Muscle of back (tissue), 13 donors: ENCODE data around the gene GCAT. TPM values are rescaled to one million over a fixed set of nuclear protein-coding genes. Genes with fewer than 3 reads are reported as not detected.

Experiments
- DNase-seq, 3 donors: peaks; one replicate each; pipeline versions ENCODE4 v3.0.0 to v3.0.0-alpha.2; 2013
- long read RNA-seq, 9 donors: transcript quantifications; one replicate each; lab custom pipeline, GENCODE V29; 2026
- polyA plus RNA-seq, 10 donors: library from polyadenylated mRNA; unstranded; fragments of 120-200 nt; gene quantifications; one replicate each; pipeline ENCODE4 v1.2.1, GENCODE V29; 2013; ENCODE audit not compliant: insufficient read length in 10 of 10

Gene GCAT
- 1 to 10 TPM; 3.2 to 7.0 (median 5.8) TPM for polyA plus RNA-seq
- long read RNA-seq, donor 1, partial matches to known transcripts, result 0 of 1 reads
- long read RNA-seq, donor 1, other reads (novel, unspliced or antisense), result 0 of 1 reads
- long read RNA-seq, donor 2, result 0 reads
- long read RNA-seq, donor 3, result 0 reads
- long read RNA-seq, donor 4, partial matches to known transcripts, result 0 of 4 reads
- long read RNA-seq, donor 4, other reads (novel, unspliced or antisense), result 0 of 4 reads
- long read RNA-seq, donor 5, partial matches to known transcripts, result 0 of 3 reads
- long read RNA-seq, donor 5, other reads (novel, unspliced or antisense), result 0 of 3 reads
- long read RNA-seq, donor 6, partial matches to known transcripts, result 0 of 3 reads
- long read RNA-seq, donor 6, other reads (novel, unspliced or antisense), result 0 of 3 reads
- long read RNA-seq, donor 7, partial matches to known transcripts, result 0 of 3 reads
- long read RNA-seq, donor 7, other reads (novel, unspliced or antisense), result 0 of 3 reads
- long read RNA-seq, donor 8, partial matches to known transcripts, result 0 of 3 reads
- long read RNA-seq, donor 8, other reads (novel, unspliced or antisense), result 0 of 3 reads
- long read RNA-seq, donor 9, result 0 reads

DNA sequence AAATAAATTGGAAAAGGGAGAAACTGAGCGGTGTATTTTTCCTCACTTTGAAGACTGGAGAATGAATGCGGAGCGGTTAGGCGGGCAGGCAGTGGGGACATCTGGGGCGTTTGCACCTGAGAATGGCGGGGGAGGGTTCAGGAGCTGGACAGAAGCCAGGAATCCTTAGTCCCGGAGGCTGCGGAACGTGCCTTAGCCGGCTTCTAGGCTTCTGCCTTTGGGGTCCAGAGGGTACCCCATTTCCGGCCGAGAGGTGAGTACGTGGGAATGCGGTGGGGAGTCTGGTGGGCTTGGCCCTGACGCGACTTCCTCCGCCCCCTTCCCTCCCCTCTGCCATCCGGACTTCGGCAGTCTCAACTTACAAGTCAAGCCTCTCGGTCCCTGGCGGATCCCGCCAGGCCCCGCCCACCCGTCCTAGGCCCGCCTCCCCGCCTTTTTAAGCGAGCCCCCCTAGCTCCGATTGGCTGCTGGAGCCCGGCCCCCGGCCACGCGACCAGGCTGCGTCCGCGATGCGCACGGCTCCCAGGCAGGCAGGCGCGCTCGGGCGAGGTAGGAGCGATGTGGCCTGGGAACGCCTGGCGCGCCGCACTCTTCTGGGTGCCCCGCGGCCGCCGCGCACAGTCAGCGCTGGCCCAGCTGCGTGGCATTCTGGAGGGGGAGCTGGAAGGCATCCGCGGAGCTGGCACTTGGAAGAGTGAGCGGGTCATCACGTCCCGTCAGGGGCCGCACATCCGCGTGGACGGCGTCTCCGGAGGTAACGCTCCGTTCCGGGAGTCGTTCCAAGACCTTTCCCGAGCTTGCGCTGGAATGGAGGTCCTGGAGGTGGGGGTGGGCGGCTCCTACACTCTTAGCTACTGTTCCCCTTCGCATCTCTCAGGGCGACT is at the start of gene GCAT:
Gene GCAT (plus strand): TSS at position 525 of the 884 bp plus-strand sequence. CDS start 34 bp downstream, at position 559.
- DNase-seq, result peak; percentile 96 to 98 (median 97)

DNA sequence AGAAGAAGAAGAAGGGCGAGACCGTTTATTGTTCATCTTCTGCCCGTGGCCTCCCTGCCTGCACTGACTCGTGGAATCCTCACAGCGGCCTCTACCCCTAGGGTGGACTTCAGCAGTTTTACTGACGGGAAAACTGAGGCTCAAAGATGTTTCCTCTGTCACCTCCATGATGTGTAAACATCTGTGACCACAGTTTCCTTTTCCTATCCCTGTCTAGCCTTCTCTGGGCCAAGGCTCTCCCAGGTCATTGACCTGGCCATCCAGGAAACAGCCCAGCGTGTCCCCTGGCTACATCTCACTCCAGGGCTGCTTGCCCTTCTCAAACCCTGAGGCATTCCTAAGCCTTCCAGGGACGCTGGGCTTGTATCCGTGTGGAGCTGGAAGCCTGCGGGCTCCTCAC is 49.0 kb upstream of the GCAT start:
- no peak for DNase-seq

DNA sequence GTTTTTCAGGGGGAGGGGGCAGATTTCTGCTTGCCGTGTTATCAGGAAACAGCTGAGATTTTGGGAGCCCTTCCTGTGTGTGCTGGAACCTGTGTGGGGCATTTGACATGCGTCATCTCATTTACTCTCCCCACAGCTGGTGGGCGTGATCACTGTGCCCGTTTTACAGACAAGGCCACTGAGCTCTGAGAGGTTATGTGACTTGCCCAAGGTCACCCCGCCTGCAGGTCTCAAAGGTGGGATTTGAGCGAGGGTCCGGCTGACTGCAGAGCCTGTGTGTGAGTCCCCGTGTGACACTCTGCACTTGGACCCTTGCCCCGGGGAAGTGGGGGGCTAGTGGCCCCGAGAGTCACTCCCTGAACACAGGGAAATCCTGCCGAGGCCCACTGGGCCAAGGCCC is 48.5 kb upstream of the GCAT start:
- no peak for DNase-seq

DNA sequence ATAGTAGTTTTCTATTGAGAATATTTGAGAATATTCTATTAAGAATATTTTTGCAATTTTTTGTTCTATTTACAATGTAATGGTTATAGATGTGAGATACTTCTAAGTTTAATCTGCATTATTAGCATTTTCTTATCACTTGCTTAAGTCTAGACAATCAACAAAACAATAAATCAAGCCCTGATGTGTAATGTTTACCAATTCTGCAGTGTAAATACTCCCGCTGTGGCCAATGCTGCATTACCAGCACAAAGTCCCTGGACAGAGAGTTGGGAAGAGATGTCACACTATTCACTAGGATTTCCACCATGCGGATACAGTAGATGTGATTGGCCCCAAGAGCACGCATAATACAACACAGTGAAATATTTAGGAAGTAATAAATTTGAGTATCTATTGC is 47.6 kb upstream of the GCAT start:
- no peak for DNase-seq

DNA sequence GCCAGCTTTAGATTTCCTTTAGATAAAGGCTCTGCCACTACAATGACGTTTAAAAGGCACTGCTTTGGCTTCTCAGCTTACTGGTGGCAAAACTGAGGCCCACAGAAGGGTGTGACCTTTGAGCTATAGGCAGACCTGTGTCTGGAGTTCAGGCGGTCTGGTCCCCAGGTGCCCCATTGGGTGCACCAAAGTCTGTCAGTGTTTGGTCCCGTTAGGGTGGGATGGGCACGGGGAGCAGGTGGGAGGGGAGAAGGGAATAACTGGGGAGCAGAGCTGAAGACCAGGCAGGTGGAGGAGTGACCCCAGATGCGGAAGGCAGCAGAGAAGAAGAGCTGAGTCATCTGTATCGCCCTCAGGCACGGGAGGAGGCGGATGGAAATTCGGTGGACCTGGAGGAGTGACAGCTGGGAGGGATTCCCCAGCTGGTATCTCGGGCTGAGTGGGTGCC is 45.3 kb upstream of the GCAT start:
- no peak for DNase-seq

DNA sequence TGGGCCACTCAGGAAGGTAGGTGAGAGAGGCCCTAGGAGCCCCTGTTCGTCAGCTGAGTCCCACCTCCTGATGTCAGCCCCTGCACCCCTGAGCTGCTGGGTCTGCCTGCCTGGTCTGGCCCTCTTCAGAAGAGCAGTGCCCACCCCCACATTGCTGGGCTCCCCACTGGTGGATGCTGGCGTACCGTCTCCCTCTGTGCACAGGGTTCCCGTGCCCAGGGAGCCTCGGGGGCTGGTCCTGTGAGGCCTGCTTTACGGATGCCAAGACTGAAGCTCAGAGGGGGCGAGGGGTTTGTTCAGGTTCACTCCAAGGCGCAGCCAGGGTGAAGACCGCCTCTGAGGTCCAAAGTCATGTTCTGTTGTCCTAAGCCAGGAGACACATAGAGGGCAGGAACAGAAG is 44.7 kb upstream of the GCAT start:
- no peak for DNase-seq

DNA sequence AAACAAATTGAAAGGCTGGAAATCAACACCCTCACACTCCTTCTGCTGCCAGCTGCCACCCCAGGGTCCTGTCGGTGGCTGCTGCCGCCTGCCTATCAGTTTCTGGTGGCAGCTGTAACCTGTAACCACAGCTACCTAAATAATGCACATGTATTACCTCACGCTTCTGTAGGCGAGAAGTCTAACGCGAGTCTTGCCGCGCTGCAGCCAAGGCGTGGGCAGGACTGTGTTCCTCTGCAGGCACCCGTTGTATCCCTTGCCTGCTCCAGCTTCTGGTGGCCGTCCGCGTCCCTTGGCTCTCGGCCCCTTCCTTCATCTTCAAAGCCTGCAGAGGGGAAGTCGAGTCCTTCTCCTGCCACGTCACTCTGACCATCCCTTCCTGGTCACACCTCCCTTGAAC is 44.1 kb upstream of the GCAT start:
- DNase-seq, result no peak

DNA sequence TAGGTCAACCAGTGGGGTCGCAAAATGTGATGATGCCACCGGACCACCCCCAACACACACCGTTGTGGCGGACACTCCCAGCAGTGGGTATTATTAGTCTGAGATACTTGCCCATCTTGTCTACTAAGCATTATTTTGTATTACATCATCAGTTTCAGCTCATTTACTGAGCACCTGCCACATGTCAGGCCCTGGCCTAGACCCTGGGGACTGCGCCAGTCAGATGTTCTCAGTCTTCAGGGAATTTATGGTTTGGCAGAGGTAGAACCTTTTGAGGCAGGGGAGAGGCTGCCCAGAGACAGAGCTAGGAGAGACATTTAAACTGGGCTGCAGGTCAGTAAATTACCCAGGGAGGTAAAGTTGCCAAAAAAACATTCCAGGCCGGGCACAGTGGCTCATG is 43.1 kb upstream of the GCAT start:
- no peak for DNase-seq

DNA sequence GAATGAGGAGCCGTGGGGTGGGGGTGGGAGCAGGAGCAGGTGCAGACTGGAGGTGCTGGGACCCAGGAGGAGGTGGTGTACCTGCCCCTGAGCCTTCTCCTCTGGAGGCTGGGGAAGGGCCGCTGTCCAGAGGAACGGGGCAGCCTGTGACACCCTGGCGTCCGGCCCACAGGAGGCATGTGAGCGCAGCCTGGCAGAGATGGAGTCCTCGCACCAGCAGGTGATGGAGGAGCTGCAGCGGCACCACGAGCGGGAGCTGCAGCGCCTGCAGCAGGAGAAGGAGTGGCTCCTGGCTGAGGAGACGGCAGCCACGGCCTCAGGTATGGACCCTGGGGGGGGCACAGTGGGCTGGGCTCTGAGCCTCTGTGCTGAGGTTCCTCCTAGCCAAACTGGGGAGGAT is 42.2 kb upstream of the GCAT start:
- DNase-seq, result no peak

DNA sequence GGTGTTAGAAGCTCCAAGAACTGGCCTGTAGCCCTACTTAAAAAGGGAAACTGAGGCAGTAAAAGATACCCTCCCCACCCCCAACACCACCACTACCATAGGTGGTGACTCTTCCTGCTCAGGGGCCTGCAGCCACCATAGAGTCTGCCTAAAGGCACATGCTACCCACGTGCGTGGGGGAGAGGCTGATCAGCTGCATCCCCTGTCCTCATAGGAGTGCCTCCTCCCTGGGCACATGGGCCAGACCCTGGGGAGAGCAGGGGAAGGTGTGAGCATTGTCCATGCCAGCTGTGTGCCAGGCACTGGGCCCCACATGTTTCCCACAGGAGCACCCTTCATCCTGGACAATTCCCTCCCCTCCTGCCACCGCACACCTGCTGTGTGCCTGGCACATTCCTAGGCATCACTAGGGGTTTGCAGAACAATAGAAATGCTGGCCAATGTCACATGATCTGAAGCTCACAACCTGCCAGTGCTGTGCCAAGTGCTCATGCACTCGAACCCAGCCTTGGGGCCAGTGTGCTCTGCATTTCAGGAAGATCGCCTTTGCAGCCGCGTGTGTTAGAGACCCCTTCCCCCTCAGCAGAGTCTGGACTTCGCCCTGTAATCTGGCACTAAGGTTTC is 41.7 kb upstream of the GCAT start:
- DNase-seq, result no peak

DNA sequence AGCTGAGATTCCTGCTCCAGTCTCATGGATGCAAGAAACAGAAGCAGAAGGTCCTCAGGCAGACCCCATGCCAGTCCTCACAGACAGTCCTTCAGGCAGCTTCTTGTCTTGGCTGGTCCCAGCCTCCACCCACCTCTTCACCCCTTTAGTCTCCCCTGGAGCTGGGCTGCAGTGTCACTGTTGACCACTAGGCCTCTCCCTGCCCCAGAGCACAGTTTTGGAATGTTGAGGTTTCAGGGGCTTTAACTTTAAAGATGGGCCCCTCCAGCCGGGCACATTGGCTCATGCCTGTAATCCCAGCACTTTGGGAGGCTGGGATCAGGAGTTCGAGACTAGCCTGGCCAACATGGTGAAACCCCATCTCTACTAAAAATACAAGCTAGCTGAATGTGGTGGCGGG is 39.5 kb upstream of the GCAT start:
- DNase-seq, result no peak

DNA sequence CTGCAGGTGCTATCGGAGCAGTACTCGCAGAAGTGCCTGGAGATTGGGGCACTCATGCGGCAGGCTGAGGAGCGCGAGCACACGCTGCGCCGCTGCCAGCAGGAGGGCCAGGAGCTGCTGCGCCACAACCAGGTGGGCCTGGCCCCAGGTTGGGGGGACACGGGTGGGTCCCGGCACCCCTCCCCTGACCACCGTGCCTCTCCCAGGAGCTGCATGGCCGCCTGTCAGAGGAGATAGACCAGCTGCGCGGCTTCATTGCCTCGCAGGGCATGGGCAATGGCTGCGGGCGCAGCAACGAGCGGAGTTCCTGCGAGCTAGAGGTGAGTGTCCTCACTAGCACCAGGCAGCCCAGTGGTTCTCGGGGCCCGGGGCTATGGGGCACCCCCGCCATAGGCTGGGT is 38.7 kb upstream of the GCAT start:
- DNase-seq, result no peak

DNA sequence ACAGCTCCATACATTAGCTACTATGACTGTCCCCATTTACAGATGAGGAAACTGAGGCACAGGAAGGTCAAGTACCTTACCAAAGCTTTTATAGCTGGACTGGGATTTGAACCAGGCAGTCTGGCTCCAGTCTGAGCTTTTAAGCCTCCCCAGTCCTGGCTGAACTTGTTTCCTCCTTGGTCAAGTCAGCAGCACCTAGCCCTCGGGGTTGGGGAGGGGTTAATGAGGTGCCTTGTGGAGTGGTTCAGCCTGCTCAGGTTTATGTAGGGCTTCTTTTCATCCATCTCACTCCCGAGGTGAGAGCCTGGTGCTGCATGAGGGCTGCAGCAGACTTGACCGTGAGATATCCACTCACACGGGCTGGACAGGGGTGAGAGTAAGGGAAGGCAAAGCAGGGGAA is 36.7 kb upstream of the GCAT start:
- no peak for DNase-seq

DNA sequence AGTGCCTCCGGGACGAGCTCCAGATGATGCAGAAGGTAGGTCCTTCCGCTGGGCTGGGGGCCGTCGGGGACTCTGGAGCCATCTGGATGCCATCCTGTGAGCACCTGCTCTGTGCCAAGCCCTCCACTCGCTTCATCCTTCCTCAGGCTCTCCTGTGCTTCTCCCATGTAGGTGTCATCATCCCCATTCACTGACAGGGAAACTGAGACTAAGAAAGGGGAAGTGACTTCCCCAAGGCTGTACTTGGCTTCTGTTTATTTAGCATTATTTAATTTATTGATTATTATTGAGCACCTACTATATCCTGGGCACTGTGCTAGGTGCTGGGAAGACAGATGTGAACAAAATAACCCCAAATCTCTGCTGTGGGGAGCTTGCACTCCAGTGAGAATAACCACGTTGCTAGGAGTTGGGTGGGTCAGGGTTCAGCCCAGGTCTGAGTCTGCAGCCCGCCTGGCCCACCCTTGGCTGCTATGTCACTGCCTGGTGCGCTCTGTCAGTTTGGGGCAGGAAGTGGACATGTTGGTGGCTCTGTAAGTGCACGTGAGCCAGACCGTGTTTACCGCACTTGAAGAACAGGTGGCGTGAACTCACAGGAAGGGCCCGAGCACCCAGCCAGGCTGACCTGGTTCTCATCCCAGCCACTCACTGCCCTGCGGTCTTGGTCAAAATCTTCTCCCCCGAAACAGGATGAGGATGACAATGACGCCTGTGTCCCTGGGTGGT is 35.9 kb upstream of the GCAT start:
- DNase-seq, result no peak

DNA sequence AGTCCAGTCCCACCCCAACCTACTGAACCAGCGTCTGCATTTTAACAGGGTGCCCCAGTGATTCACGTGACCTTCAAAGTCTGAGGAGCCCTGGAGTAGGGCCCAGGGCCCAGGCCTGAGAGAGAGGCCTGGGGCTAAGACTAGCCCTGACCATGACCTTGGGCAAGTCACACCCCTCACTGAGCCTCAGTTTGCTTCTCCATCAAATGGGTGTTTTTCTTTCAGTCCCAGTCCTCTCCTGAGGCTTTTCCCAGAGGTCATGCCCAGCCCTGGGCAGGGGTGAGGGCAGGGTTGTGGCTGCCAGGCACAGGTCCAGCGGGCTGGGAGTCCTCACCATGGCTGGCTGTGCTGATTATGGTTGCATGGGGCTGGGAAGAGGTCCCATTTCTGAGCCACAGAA is 33.0 kb upstream of the GCAT start:
- DNase-seq, result no peak

DNA sequence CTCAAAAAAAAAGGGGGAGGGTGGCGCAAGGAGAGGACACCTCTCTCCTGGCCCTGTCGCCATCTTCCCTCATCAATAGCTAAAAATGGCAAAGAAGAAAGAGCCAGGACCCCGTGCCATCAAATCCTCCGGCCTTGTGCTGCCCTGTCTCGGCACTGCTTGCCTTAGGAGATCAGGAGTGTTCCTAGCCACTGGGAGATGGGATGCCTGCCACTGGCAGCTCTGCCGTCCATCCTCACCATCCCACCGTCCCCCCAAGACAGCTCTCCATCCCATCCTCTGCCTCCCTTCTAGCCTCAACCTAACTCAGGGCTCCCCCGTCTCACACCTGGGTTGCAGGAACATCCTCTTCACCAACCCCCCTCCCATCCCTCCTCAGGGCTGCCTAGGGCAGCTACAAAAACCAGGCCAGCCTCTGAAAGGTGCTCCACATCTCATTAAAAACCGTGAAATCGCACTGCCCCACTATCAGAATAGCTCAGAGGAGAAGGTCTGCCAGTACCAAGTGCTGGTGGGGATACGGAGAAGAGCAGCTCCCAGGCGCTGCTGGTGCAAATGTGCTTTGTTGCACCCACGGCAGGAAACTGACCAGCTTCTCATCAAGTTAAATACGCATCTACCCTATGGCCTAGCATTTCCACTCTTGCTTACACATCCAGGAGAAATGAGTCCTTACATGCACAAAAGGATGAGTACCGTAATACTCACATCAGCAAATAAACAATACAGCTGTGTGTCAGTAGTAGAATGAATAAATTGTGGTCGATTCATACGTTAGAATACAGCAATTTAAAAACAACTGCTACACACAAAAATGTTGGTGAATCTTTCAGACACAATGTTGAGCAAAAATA is 31.7 kb upstream of the GCAT start:
- DNase-seq, result peak in 1 of 3 donors; percentile 19

DNA sequence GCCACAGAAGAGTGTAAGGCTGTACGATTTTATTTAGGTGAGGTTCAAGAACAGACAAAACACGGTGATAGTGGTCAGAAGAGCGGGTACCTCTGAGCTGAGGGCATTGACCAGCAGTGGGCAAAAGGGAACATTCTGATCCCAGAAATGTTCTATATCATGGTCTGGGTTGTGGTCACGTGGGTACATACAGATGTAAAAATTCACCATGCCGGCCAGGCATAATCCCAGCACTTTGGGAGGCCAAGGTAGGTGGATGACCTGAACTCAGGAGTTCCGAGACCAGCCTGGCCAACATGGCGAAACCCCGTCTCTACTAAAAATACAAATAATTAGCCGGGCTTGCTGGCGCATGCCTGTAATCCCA is 31.1 kb upstream of the GCAT start:
- no peak for DNase-seq

DNA sequence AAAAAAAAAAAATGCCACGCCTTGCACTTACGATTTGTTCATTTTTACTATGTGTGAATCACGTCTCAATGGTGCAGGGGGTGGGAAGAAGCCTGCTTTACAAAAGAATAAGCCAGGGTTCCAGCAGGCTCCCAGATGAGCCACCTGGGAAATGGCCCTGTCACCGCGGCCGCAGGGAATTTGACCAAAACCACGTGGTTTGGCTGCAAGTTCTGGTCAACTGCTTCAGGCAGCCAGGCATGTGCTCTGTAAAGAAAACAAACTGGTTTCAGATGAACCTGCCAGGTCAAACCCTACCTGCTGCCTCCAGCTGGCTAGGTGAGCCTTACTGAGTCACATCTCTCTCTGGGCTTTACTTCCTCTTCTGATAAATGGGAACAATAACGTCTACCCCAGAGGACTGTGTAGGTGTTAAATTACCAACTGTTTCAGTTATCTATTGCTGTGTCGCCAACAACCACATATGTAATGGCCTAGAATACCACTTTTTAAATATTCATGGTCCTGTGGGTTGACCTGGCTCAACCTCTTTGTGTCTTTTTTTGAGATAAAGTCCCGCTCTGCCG is 30.5 kb upstream of the GCAT start:
- DNase-seq, result peak in 2 of 3 donors; percentile 27 to 41

DNA sequence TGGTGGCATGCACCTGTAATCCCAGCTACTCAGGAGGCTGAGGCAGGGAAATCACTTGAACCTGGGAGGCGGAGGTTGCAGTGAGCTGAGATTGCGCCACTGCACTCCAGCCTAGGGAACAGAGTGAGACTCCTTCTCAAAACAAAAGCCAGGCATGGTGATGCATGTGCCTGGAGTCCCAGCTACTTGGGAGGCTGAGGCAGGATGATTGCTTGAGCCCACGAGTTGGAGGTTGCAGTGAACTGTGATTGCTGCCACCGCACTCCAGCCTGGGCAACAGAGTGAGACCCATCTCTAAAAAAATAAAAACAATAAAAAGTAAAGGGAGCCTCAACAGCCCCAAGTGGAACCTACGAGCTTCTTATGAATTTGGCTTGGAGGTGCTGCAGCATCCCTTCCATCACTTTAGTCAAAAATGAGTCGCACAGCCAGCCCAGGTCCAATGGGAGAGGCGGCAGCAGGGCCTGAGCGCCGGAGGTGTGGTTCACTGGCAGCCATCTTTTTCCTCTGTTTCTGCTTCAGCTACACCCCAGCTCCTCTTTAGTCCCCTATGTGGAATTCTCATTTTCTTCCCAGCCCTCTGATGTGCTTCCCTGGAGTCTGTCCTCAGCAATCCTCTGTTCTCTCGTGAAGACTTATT is 29.2 kb upstream of the GCAT start:
- no peak for DNase-seq
